Activated naive CD8-positive, alpha-beta T cell treated with anti-CD3 and anti-CD28 coated beads, Interleukin-2, amount 50 U/mL, for 16 hours (primary cell): ENCODE measurements around the gene GJA1.
"Not testable (repeated sequence)": the region's sequence is repeated elsewhere in the genome, so short reads cannot be mapped to it uniquely, and the experiment has no call there.

Experiments
- DNase-seq: peaks from one replicate; pipeline ENCODE4 v3.0.0-alpha.2; 2020; ENCODE audit warnings: low read depth, low spot score

The GJA1 gene

DNA sequence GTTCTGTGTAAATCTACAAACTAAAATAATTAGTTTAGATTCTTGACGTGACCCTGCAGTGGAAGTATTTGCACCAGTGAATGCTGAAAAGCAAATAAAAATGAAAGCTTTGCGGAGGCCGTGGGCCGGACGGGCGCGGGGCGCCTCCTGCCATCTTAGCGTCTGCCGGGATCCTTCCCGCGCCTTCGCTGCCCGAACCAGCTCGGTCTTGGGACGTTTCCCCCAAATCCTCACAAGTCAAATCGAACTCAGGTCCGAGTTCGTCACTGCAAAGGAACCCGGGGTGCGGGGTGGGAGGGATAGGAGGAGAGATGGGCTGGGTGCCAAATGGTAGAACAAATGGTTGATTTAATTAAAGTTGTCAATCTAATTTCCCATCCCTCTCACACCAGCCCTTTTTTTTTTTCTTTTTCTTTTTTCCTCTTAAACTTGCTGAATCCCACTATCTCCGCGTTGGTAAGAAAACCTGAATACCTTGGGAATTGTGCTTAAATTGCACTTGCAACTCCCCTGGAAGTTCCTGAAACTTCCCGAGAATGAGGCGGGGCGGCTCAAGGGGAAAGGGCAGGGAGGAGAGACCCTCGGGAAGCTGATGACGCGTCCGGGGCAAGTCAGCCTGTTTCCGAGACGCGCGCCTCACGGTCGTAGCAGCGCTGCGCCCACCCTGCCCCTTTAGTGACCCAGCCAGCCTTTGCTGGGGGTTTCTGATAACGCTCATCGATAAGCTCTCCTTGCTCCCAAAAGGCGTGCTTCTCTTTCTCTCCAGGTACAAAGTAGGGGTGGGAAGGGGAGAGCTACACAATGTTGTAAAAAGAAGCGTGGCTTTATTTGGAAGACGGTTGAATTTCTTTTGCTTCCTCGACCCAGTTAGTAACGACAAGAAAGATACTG is 1.8 kb downstream of the GJA1 start:
- no peak for DNase-seq

DNA sequence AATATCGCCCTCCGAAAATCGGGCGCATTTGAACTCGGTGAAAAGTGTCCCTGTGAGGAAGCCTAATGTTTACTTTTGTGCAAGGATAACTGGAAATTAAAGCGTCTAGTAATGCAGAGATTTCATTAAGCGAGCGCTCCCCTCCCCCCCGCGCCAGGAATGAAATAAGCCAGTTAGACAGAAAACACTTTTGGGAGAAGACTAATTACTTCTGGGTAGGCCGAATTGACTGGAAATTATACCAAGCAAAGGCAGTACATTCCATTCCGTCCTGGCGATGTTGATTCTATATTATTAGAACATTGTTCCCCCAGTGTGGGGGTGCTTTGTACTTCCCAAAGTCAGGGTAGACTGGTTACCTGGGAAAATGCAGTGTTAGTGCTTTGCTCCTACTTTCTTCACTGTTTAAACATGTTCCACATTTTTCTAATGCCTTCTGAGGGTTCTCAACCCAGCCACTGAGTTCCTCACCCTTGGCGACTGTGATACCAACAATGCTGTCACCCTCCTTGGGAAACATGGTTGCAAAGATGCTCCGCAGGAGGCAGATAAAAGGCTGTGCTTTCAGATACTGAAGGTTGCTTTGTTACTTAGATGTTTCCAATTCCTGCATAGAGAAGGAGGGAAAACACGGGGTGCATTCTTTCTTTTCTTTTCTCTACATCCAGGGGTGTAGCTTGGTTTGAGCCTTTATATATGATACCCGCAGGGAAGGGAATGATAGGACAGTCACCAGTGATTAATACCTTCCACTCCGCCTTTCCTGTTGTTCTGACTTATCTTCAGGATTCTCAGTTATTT is 2.6 kb downstream of the GJA1 start:
- DNase-seq: no peak

DNA sequence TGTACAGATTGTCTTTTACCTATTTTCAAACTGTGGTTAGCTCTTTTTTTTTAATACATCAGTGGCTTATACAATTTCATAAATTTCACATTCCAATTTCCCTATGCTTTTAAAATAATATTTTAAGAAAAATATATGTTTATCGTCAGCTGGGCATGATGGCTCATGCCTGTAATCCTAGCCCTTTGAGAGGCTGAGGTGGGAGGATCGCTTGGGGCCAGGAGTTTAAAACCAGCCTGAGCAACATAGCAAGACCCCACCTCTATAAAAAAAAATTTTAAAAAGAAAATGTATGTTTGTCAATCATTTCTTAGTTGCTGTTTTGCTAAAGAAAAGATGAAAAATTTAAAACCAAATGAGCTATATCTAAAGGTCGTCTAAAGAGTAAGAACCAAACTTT is 3.4 kb downstream of the GJA1 start:
- DNase-seq: no peak

DNA sequence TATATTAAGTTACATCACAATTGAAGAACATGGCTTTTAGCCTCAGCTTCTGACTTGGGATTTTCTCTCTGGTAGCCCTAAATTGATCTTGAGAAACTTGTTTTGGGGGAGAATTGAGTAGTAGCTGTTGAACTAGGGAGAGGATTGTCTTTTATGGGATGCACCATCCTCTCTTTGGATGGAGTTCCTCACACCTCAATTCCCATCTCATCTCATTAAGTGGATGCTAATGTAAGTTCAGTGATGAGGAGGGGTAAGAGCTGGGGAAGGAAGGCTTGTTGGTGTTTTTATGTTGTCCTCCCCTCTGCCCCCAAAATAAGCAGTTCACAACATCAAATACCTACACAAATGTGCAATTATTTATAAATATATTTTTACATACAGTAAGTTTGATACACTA is 4.0 kb downstream of the GJA1 start:
- DNase-seq: no peak

DNA sequence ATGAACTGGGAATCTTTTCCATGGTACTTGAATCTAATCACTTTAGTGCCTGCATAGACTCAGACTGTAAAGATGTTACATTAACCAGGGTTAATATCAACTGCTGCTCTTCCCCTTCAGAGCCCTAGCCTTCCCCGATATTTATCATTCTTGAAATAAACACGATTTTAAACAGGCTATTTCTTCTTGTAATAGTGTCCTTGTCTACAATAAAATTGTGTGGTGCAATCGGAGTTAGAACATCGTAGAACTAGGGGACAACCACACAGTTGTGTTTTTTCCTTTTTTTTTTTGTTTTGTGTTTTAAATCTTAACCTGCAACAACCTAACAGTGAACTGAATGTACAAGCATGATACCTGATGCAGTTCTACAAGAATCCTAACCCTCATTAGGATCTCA is 4.5 kb downstream of the GJA1 start:
- no peak for DNase-seq

DNA sequence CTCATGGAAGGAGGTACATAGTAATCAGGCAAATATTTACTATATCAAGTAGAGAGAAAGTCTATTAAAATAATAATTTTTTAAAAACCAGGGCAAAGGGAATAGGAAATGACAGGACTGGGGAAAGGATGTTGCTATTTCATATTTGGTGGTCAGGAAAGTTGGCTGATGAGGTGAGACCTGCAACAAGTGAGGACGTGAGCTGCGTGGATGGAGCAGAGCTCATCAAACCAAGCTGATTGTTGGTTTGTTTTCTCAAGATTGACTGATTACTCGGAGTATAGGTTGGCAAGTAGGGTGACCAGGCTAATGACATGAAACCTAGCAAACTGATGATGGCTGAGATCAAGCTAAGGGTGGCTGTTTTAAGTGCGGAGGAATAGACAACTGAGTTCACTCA is 6.0 kb downstream of the GJA1 start:
- no peak for DNase-seq

DNA sequence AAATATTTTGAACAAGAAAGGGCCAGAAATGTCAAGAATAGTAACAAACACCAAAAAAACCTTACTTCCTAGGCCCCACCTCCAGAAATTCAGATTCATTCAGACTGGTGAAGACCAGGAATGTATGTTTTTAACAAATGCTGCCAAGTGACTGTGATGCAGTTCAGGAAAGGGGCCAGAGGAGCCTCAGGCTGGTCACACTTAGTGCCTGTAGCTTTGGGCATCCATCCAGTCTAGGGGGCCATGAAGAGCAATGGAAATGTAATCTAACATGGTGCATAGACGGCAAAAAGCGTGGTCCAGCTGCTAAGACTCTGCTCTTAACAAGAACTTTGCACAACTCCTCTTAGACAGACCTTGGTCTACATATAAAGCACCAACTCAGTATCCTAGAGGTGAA is 7.1 kb downstream of the GJA1 start:
- no peak for DNase-seq

DNA sequence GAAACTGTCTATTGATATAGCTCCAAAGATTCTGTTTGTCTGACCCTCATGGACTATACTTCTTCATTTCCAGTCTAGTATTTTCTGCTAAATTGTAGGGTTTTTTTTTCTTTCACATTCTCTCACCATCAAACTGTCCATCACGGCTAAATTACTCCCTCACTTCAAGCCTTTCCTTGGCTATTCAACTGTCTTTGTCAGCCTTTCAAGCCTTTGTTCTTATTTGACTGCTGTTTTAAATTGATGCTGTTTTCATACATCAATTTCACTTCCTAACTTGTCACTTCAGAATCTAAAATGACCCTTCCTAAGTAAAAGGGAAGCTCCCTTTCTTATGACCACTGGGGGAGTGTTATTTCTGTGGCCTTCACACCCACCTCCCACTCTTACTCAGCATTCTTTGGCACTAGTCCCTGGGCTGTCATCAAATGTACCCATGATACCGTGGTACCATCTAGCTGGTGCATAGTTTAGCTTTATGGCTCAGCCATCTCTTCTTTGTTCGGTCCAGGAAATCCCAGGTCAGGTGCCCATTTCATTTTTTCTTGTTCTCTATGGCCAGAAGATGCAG is 8.6 kb downstream of the GJA1 start:
- no peak for DNase-seq

DNA sequence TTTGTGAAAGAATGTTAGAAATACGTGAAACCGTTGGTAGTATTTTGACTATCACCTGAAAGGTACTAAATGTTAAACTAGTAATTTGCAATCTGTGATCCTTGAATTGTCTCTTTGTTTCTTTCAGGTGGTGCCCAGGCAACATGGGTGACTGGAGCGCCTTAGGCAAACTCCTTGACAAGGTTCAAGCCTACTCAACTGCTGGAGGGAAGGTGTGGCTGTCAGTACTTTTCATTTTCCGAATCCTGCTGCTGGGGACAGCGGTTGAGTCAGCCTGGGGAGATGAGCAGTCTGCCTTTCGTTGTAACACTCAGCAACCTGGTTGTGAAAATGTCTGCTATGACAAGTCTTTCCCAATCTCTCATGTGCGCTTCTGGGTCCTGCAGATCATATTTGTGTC is 11.3 kb downstream of the GJA1 start:
- DNase-seq: not testable (repeated sequence)

DNA sequence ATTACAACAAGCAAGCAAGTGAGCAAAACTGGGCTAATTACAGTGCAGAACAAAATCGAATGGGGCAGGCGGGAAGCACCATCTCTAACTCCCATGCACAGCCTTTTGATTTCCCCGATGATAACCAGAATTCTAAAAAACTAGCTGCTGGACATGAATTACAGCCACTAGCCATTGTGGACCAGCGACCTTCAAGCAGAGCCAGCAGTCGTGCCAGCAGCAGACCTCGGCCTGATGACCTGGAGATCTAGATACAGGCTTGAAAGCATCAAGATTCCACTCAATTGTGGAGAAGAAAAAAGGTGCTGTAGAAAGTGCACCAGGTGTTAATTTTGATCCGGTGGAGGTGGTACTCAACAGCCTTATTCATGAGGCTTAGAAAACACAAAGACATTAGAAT is 12.3 kb downstream of the GJA1 start:
- not testable (repeated sequence) for DNase-seq

DNA sequence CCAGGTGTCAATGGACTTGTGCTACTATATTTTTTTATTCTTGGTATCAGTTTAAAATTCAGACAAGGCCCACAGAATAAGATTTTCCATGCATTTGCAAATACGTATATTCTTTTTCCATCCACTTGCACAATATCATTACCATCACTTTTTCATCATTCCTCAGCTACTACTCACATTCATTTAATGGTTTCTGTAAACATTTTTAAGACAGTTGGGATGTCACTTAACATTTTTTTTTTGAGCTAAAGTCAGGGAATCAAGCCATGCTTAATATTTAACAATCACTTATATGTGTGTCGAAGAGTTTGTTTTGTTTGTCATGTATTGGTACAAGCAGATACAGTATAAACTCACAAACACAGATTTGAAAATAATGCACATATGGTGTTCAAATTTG is 13.1 kb downstream of the GJA1 start:
- not testable (repeated sequence) for DNase-seq

DNA sequence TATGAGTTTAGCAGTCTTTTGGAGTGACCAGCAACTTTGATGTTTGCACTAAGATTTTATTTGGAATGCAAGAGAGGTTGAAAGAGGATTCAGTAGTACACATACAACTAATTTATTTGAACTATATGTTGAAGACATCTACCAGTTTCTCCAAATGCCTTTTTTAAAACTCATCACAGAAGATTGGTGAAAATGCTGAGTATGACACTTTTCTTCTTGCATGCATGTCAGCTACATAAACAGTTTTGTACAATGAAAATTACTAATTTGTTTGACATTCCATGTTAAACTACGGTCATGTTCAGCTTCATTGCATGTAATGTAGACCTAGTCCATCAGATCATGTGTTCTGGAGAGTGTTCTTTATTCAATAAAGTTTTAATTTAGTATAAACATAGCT is 13.9 kb downstream of the GJA1 start:
- DNase-seq: no peak

DNA sequence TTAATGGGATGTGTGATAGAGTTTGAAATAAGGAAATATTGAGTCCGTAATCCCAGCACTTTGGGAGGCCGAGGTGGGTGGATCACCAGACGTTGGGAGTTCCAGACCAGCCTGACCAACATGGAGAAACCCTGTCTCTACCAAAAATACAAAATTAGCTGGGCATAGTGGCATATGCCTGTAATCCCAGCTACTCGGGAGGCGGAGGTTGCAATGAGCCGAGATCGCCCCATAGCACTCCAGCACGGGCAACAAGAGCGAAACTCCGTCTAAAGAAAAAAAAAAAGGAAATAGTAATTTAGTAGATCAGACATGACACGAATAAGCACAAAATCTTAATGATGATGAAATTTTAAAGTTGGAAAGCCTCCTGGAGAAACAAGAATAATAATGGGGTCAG is 14.8 kb downstream of the GJA1 start:
- DNase-seq: no peak

DNA sequence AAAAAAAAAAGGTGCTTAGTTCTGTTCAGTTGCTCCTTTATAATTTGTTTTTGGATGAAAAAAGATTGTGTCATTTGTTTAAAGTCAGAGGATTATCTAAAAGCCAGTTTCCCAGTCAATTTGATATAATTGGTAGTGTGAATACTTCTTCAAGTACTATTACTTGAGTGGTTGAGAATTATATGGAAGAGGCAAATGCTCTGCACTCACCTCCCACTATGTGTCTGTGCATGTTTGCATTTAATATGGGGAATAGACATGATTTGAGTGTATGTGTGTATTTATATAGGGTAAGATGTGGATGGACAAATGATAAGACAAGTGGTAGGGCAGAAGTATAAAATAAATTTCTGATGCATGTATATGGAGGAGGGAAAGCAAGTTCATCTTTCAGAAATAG is 15.8 kb downstream of the GJA1 start:
- DNase-seq: no peak

DNA sequence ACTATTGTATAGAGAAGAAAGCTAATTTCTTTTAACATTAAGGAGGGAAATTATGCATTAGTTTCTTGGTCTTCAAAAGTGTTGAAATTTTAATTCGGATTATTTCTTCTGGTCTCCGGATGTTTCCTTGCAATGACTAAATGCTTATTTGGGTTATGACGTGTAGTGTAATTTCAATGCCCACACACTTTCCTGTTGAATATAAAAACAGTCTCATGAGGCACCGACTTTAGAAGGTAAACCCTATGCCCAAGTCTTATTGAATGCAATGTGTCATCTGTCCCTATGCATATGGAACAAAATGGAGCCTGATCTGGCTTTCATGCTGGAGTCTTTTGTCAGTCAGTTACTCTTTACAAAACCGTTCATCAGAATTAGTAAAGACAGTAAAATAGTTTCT is 17.7 kb downstream of the GJA1 start:
- DNase-seq: no peak

DNA sequence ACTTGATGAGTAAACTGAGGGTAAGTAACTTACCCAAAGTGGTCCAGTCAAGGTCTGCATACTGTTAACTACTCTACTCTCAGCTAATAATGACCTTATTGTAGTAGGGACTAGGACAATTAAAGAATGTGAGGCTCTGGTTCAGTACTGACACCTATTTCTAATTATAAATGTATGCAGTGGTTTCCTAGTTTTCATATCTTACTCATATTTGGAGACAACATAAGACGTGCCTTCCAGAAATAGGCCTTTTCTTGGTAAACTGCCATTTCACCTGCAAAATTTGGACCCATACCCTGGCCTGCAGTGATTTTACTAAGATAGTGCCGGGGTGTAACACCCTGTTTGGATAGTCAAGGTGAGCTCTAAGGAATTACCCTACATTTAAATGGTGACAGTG is 24.7 kb downstream of the GJA1 start:
- no peak for DNase-seq

DNA sequence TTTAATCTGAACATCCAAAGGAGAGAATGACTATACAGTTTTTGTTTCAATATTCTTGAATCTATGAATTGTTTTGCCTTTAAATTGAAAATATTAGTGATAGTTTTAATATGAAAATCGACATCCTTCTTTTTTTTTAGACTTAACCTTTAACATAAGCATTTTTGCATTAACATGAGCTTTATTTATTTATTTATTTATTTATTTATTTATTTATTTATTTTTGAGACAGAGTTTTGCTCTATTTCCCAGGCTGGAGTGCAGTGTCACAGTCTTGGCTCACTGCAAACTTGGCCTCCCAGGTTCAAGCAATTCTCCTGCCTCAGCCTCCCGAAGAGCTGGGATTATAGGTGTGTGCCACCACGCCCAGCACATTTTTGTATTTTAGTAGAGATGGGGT is 27.6 kb downstream of the GJA1 start:
- no peak for DNase-seq

DNA sequence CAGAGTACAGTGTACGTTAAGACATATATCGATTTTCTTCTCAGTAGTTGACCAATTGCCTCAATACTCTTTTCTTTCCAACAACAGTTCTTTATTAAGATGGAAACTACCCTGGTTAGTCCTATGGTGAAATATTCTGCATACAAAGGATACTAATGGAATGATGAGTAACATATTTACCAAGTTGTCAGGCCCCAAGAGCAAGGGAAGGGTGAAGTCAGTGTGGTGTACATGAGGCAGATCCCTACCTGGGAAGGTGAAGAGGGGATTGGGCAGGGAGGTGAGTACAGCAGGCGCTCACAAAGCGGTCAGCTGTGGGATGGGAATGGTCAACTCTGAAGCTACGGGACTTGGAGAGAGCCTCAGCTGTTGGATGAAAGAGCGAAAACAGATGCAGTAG is 29.7 kb downstream of the GJA1 start:
- no peak for DNase-seq

DNA sequence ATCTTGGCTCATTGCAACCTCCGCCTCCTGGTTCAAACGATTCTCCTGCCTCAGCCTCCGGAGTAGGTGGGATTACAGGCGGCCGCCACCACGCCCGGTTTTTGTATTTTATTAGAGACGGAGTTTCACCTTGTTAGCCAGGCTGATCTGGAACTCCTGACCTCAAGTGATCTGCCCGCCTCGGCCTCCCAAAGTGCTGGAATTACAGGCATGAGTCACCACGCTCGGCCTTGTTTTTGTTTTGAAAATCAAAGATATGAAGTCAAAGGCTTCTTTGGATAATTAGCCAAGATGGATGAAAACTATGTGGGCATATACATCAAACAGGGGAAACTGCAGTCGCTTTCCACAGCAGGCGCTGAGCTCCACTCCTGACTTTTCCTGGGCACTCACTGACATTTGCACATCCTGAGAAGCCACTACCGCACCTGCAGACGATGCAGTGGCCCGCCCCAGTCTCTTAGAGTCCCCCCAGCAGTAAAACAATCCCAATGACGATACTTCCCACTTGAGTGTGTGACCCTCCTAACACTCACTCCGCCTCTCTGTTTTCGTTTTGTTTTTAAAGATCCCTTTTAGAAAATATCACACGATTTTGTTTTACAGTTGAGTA is 44.1 kb downstream of the GJA1 start:
- no peak for DNase-seq

DNA sequence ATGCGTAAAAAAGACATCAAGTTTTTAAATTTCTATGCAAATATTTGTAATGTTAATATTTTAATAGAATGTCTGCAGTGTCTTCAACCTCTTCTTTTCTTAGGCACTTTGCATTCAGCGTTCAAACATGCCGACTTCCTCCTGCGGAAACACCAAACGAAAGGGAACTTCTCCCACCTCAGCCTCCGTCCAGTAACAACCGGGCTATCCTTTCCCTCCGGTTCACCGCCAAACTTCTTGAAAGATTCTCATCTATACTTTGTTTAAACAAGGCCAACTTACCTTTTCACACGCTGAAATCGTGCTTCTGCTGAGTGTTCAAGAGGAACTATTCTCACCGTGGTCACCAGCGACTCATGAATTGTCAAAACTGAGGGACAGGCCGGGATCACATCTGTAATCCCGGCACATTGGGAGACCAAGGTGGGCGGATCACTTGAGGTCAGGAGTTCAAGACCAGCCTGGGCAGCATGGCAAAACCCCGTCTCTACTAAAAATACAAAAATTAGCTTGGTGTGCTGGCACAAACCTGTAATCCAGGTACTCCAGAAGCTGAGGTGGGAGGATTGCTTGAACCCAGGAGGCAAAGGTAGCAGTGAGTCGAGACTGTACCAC is 44.8 kb downstream of the GJA1 start:
- DNase-seq: no peak

DNA sequence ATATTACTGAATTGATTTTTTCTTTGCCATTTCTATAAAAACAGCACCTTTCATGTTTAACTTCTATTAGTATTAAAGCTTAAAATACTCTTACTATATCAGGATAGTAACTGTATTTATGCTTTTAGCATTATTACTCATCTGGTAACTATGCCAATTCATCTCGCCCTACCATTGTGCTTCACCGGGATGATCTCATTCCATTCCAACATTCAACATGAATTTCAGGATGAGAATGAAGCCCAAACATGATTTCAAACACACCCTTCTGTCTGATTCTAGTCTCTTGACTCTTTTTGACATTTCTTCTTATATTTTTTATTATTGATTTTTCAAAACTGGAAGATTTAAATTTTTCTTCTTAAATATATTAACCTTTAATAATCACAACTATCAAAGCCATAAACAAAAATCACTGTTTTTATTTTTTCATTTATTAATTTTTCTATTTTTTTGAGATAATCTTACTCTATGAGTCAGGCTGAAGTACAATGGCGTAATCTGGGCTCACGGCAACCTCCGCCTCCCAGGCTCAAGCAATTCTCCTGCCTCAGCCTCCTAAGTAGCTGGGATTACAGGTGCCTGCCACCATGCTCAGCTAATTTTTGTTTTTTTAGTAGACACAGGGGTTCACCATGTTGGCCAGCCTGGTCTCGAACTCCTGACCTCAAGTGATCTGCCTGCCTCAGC is 46.7 kb downstream of the GJA1 start:
- DNase-seq: no peak
